ENCODE measurements around the gene KRTAP23-1. TPM values are rescaled to one million over a fixed set of nuclear protein-coding genes. Genes with fewer than 3 reads are reported as not detected.

KRTAP23-1 gene
- total RNA-seq, 2 donors from 2014 or later = not detected

Small RNA genes lying within 50 kb of the gene (microRNA-seq; reads per million reads assigned to microRNA genes)
- gene MIR4327 (ENCODE audit: borderline number of aligned reads in 2 of 2, borderline replicate concordance in 2 of 2) = 0 reads per million in 2 donors

Small RNA genes lying within 50 kb of the gene (small RNA-seq; reads per million reads assigned to genes)
- not detected for gene KRTAP23-1
- gene MIR4327 = not detected

Other genes starting within 250 kb of the KRTAP23-1 start
- gene CLDN17, start 181.8 kb downstream of the KRTAP23-1 start, total RNA-seq = not detected
- gene CLDN8, start 132.5 kb downstream of the KRTAP23-1 start, total RNA-seq = under 1 TPM in 1 of 2 donors, not detected in 1; 0.66 TPM
- gene KRTAP24-1, start 65.7 kb downstream of the KRTAP23-1 start, total RNA-seq = not detected
- gene KRTAP25-1, start 59.1 kb downstream of the KRTAP23-1 start, total RNA-seq = not detected
- gene KRTAP26-1, start 28.3 kb downstream of the KRTAP23-1 start, total RNA-seq = not detected
- gene KRTAP27-1, start 10.9 kb downstream of the KRTAP23-1 start, total RNA-seq = not detected
- not detected for gene KRTAP13-2, start 23.7 kb upstream of the KRTAP23-1 start, total RNA-seq
- gene KRTAP13-1, start 47.4 kb upstream of the KRTAP23-1 start, total RNA-seq = not detected
- not detected for gene KRTAP13-3, start 77.3 kb upstream of the KRTAP23-1 start, total RNA-seq
- not detected for gene KRTAP13-4, start 81.6 kb upstream of the KRTAP23-1 start, total RNA-seq
- not detected for gene KRTAP15-1, start 91.7 kb upstream of the KRTAP23-1 start, total RNA-seq
- gene KRTAP19-1, start 131.8 kb upstream of the KRTAP23-1 start, total RNA-seq = not detected
- gene KRTAP19-2, start 138.8 kb upstream of the KRTAP23-1 start, total RNA-seq = not detected
- gene KRTAP19-3, start 143.4 kb upstream of the KRTAP23-1 start, total RNA-seq = not detected
- gene KRTAP19-4, start 148.6 kb upstream of the KRTAP23-1 start, total RNA-seq = not detected
- gene KRTAP19-5, start 153.5 kb upstream of the KRTAP23-1 start, total RNA-seq = not detected
- not detected for gene KRTAP19-6, start 193.3 kb upstream of the KRTAP23-1 start, total RNA-seq
- gene KRTAP19-7, start 212.7 kb upstream of the KRTAP23-1 start, total RNA-seq = not detected
- gene KRTAP22-2, start 241.8 kb upstream of the KRTAP23-1 start, total RNA-seq = not detected
- not detected for gene KRTAP6-3, start 243.8 kb upstream of the KRTAP23-1 start, total RNA-seq